AG04450 (cell line): ENCODE data around the gene AURKAIP1. TPM values are rescaled to one million over a fixed set of nuclear protein-coding genes. Genes with fewer than 3 reads are reported as not detected.
A peak's percentile ranks its signal among the peaks of the same experiment; 100 is the strongest.

Experiments
- CTCF ChIA-PET: fragments of 300-600, 350-600 bp; formaldehyde crosslinking; extraction: SDS; loops from one replicate; lab custom pipeline; 2022; ENCODE audit warnings: antibody characterized with exemption, inconsistent platforms; lab: Charles Lee
- POLR2A ChIA-PET: fragments of 350-600 bp; formaldehyde crosslinking; extraction: SDS; loops from one replicate; lab custom pipeline; 2021; ENCODE audit warnings: antibody characterized with exemption, inconsistent platforms; lab: Yijun Ruan, JAX
- DNase-seq: peaks from one replicate; pipeline ENCODE4 v3.0.0-alpha.2; 2011; ENCODE audit warnings: low read depth, low spot score
- H3K27ac ChIP-seq: one replicate; pipeline ENCODE4 v1.5.1; 2012; ENCODE audit warnings: low read depth, low read length, control low read depth
- H3K27me3 ChIP-seq: one replicate; pipeline ENCODE4 v1.6.0; 2012; ENCODE audit warnings: low read length; ENCODE audit not compliant: control insufficient read depth, insufficient read depth
- H3K4me3 ChIP-seq: 2 replicates; pipeline ENCODE4 v1.5.1; 2011; ENCODE audit warnings: mild to moderate bottlenecking, low read depth, low read length, control low read depth
- H3K9me3 ChIP-seq: 2 replicates; pipeline ENCODE4 v1.5.1; 2012; ENCODE audit warnings: low read length; ENCODE audit not compliant: control insufficient read depth, insufficient read depth
- polyA plus RNA-seq: library from polyadenylated mRNA; depleted of rRNA; stranded (reverse); fragments of >200 nt; gene quantifications from 2 replicates; pipeline ENCODE4 v1.2.3, GENCODE V29; 2011
- TF ChIP-seq, protein P1 (sequence below): IDR thresholded peaks from 2 replicates; pipeline ENCODE4 v1.5.1; 2011; ENCODE audit warnings: low read depth, low read length, control low read depth, inconsistent platforms

Gene AURKAIP1
- polyA plus RNA-seq, 1 experiment = 54.3 TPM

DNA sequence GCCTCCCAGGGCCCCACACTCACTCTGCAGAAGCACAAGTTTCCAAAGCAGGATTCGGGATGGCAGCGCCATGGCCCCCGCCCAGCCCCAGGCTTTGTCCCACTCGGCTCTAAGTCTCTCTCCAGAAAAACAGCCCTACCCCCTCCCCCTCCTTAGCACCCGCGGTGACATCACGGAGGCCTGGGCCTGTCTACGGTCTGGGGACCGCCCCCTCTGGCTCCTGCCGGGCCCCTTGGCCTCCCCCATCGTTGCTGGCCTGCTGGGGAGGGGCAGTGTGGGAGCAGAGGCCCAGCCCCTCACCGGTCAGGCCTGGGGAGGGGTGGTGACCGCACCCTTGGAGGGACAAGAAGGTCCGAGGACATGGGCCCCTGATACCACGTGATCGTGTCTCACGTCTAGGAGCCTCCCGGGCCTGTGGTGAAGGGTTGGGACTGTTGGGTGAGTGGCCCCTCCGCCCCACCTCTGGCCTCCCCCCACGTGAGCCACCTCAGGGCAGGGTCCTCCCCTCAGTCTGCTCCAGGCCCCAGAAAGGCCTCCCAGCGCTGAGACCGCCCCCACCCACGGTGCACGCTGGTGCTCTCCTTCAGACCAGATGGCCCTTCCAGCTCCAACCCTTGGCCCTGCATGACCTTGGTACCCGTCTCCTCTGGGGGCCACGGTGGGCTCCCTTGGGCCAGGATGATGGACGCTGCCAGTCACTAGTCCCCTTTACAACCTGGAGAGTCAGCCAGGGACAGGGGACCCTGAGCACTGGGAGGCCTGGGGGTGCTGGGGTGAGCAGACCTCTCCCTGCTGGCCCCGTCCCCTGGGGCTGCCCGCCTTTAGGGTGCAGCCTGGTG, 16.4 kb downstream of the AURKAIP1 start, which contains the start of gene MXRA8:
Gene MXRA8 (minus strand): TSS at position 123 of the 839 bp plus-strand sequence. CDS start 51 bp downstream, at position 72.
- no peaks in the 10 kb centered on the region for H3K27me3 ChIP-seq
- DNase-seq = peak; percentile 58
- TF ChIP-seq, protein P1, sequence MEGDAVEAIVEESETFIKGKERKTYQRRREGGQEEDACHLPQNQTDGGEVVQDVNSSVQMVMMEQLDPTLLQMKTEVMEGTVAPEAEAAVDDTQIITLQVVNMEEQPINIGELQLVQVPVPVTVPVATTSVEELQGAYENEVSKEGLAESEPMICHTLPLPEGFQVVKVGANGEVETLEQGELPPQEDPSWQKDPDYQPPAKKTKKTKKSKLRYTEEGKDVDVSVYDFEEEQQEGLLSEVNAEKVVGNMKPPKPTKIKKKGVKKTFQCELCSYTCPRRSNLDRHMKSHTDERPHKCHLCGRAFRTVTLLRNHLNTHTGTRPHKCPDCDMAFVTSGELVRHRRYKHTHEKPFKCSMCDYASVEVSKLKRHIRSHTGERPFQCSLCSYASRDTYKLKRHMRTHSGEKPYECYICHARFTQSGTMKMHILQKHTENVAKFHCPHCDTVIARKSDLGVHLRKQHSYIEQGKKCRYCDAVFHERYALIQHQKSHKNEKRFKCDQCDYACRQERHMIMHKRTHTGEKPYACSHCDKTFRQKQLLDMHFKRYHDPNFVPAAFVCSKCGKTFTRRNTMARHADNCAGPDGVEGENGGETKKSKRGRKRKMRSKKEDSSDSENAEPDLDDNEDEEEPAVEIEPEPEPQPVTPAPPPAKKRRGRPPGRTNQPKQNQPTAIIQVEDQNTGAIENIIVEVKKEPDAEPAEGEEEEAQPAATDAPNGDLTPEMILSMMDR = no peak
- peak within 1 kb of the TSS; percentile 99 for H3K27ac ChIP-seq
- ChIA-PET CTCF (no interaction called here), POLR2A (interaction anchor here (1.0 to 2.4 kb wide), 3 partner anchors 11 to 16 kb away, joined by 5 to 16 read pairs (median 7); partner anchors contain the start of gene AURKAIP1)
- no peaks in the 10 kb centered on the region; the same call in 1 of the 2 replicates for H3K9me3 ChIP-seq
- peak within 1 kb of the TSS; percentile 84 for H3K4me3 ChIP-seq

DNA sequence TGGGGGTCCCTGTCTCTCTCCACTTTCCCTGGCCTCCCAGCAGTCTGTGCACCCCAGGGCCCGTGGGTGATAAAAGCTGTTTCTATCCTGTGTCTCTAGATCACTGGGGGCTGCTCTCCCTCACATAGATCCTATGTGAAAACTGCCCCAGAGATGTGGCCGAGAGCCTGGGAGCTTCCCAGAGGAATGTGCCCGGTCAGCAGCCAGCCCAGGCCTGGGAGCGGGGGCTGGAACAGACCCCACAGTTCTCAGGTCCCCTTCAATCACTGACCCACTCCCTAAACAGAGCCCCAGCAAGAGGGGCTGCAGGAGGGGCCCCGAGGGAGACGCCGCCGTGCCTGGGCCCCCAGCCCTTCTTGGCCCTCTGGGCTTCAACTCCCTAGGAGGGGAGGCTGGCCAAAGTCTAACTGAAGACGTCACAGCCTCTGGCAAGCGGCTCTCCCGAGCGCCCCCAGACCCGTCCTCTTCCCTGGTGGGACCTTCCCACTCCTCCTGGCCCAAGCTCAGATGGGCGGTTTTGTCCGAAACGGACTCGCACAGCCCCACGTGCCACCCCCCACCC, 17.1 kb downstream of the AURKAIP1 start:
- ChIA-PET POLR2A (interaction anchor here (0.9 to 2.4 kb wide), 3 partner anchors 10 to 17 kb away, joined by 3 to 16 read pairs (median 7); partner anchors contain the start of gene AURKAIP1), CTCF (no interaction called here)
- Histone ChIP-seq H3K27me3 (no peaks in the 10 kb centered on the region), H3K4me3 (peak overlapping the region; percentile 84), H3K27ac (peak overlapping the region; percentile 99), H3K9me3 (no peaks in the 10 kb centered on the region; the same call in 1 of the 2 replicates)
- DNase-seq = no peak
- TF ChIP-seq, protein P1 = no peak

DNA sequence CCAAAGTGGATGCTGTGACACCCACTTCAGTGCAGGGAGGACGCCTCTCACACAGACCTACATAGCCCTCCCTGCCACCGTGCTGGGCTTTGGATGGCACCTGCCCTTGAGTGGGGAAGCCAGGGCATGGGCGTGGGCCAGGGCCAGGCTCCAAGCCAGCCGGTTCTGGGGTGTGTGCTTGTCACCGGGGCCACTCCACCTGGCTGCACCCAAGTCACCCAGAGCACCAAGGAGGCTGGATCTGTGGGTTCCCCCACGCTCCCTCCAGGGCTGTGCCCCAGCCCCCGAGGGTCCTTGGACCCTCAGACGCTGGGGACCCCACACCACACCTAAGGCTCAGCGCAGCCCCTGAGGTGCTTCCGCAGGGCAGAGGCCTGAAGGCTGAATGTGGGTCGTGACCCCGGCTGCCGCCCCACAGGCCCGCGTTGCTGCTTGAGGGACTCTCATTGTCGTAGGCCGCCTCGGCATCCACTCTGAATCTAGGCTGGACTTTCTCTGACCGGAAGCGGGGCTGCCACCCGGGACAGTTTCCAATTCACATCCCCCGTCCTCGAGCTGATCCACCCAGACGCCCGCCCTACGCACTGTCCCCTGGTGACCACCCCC, 18.1 kb downstream of the AURKAIP1 start:
- CTCF ChIA-PET = no interaction called here
- TF ChIP-seq, protein P1 = no peak
- POLR2A ChIA-PET = interaction anchor here (0.9 to 2.4 kb wide), 3 partner anchors 9 to 18 kb away, joined by 3 to 16 read pairs (median 7); partner anchors contain the start of gene AURKAIP1
- H3K9me3 ChIP-seq = no peaks in the 10 kb centered on the region; the same call in 1 of the 2 replicates
- peak overlapping the region; percentile 52 for H3K27ac ChIP-seq
- no peak for DNase-seq
- H3K4me3 ChIP-seq = peak overlapping the region; percentile 84
- H3K27me3 ChIP-seq = no peaks in the 10 kb centered on the region

DNA sequence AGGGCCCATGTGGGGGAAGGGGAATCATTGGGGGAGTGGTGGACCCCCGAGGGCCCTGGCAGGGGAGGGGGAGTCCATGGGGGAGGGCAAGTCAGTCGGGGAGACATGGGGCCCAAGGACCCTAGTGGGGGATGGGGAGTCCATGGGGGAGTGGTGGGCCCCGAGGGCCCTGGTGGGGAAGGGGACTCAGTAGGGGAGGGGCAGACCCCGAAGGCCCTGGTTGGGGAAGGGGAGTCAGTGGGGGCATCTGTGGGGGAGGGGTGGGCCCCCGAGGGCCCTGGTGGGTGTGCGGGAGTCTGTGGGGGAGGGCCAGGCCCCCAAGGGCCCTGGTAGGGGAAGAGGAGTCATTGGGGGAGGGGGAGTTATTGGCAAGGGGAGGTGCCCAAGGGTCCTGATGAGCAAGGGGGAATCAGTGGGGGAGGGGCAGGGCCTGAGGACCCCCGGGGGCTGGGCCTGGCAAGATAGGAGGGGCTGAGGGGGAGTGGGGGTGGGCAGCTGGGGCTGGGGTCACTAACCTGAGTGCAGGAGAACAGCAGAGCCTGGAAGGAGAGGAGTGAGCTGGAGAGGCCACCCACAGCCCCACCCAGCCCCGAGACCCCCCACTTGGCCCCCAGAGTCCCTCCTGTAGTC, 18.7 kb downstream of the AURKAIP1 start:
- H3K27me3 ChIP-seq = no peaks in the 10 kb centered on the region
- no peaks in the 10 kb centered on the region; the same call in 1 of the 2 replicates for H3K9me3 ChIP-seq
- TF ChIP-seq, protein P1 = no peak
- no peak overlapping the region for H3K27ac ChIP-seq
- peak overlapping the region; percentile 84 for H3K4me3 ChIP-seq
- no peak for DNase-seq
- ChIA-PET CTCF (no interaction called here), POLR2A (no interaction called here)
